NT2/D1 (cell line): ENCODE measurements around the gene RGS9.

Source experiments
- YY1 ChIP-seq: IDR thresholded peaks from 2 replicates; pipeline ENCODE4 v1.6.1; 2011; ENCODE audit not compliant: insufficient read length, insufficient read depth
- ZNF274 ChIP-seq: IDR thresholded peaks from 2 replicates; pipeline ENCODE4 v1.6.1; 2011; ENCODE audit warnings: mild to moderate bottlenecking, low read depth, low read length

- TF ChIP-seq YY1 (no peak), ZNF274 (no peak)
Measured at GRCh38 chr17:65121368-65121767, 15.8 kb upstream of the RGS9 start.
